NCI-H2196 treated with DMSO at 0.1 percent for 48 hours (cell line): ENCODE results near the gene TDP1.
A peak's percentile ranks its signal among the peaks of the same experiment; 100 is the strongest.

Source experiments
- DNase-seq: peaks from one replicate; lab custom pipeline; 2025; ENCODE audit not compliant: unreplicated experiment; lab: John Stamatoyannopoulos, UW

The TDP1 gene

GRCh38 chr14:89955745-89956660 is at the start of gene TDP1:
TDP1 (plus strand) TSS chr14:89955927; CDS start chr14:89963115, 7,188 bp downstream.
- DNase-seq: peak; percentile 84

GRCh38 chr14:89906000-89906399 is 49.7 kb upstream of the TDP1 start:
- DNase-seq: no peak

DNA sequence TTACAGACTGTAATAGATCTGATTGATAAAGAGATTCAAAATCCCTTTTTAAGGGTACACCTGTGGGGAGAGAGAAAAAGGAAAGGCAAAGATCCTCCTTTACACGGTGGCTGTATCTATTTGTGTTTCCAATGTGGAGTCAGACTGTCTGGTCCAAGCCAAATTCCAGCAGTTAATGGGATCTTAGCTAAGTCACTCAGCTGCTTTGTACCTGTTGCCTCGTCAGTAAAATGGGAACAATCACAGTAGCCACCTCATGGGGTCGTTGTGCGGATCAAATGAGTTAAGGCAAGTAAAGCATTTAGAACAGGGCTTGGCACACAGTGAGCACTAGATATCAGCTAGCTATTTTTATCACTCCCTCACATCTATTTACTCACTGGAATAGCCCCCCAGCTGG is 48.1 kb upstream of the TDP1 start:
- no peak for DNase-seq

- no peak for DNase-seq
These were observed 46.8 kb upstream of the TDP1 start for GRCh38 chr14:89908712-89909450.

DNA sequence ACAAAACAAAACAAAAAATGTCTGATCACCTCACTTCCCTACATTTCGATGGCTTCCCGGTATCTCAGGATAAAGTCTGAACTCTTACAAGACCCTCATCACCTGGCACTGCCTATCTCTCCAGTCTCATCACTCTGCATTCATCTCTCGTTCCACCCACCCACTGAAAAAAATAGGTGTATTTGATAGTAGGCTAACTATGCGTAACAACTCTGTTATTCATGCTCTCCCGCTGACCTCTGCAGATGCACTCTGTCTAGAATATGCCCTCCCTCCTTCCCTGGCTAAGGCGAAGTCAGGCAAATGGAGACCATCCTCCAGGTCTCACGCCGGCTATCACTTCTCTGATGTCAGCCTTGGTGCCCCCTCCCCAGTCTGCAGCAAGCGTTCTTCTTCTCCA is 46.1 kb upstream of the TDP1 start:
- no peak for DNase-seq

- DNase-seq: no peak
These were observed 45.1 kb upstream of the TDP1 start for GRCh38 chr14:89910691-89911009.

DNA sequence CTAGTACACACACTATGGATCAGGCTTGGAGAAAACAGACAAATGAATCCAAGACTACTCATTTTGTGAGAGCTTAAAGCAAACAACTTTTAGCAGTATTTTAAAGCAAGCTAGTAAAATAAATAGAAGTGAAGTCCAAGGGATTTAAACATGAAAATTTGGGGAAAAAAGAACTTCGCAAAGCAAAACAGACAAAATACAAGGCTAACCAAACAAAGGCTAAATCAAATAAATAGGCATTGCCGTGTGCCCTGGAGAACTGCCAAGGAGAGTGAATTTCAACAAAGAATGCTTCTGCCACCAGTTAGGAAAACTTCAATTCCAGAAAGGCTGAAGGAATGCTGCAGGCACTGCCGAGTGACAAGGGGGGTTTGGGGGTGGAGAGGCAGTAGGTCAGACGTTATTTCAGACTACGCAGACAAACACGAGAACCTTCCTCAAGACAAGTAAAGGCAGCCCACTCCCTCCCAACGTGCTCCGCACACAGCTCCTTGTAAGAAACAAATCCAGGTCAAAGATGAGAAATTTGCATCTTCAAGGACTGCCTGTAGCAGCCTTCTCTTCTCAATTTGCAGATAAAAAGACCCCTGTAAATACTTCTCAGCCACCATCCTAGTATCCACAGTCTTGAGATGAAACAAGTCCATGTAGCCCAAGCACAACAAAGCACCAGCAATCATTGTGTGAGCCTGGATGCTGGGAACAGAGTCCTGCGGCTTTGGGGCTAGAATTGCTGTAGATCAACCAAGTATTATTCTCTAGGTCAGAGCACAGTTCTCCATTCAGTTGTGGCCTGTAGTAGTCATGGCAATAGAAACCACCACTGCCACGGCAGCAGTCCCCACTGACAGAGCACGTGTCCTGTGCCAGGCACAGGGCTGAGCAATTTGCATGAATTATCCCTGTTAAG is 44.5 kb upstream of the TDP1 start:
- DNase-seq: no peak

DNA sequence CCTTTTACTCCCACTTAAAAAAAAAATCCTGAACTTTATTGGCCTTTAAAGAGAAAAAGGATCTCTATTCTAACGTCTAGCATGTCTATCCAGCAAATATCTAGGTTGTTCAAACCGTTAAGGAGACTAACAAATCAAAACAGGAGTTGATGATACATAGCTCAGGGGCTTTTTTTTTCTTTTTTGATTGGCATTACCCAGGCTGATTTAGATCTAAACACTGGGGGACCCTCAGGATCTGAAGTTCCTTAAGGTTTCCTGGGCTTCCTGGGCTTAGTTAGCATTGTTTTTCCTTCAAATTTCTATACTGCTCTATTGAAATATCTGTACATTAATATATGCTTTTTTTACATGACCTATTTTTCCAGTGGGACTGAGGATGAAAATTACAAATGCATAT is 43.5 kb upstream of the TDP1 start:
- DNase-seq: no peak

GRCh38 chr14:89912667-89913211 is 43.0 kb upstream of the TDP1 start:
- DNase-seq: no peak

- no peak for DNase-seq
These were observed 40.4 kb upstream of the TDP1 start for GRCh38 chr14:89915114-89915878.

DNA sequence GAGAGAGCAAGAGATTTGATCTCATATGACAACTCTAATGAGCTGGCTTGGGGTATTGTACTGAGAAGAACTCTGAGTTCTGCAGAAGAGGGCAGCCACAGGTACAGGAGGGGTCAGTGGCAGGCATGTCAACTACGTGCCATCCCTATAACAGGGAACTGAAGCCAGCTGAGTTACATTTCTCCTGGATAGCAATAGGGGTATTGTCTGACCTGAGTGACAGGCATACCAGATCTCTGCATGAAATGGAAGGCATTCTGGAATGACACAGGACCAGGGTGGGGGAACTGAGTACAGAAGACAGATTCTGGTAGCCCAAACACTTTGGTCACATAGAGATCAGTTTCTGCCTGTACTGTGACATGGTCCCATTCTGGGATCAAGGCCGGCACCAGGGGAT is 37.0 kb upstream of the TDP1 start:
- no peak for DNase-seq

- no peak for DNase-seq
These were observed 35.7 kb upstream of the TDP1 start for GRCh38 chr14:89920056-89920455.

- DNase-seq: no peak
These were observed 34.4 kb upstream of the TDP1 start for GRCh38 chr14:89921346-89921745.

- DNase-seq: no peak
These were observed 33.5 kb upstream of the TDP1 start for GRCh38 chr14:89922031-89922907.

DNA sequence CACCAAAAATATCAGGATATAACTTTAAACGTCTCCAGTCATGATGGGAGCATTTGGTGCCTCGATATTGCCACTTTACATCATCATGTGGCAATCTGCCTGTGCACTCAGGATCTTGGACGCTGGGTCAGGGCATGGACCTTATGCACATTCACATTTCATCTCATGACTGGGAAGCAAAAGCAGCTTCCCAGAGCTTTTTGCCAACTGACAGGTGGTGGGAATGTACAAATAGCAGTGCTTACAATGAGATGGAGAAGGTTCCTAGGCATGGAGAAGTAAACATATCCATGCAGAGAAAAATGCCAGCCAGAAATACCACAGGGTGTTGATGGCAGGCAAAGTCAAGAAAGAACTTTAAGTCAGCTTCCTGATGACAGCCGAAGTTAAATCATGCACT is 31.5 kb upstream of the TDP1 start:
- DNase-seq: no peak

DNA sequence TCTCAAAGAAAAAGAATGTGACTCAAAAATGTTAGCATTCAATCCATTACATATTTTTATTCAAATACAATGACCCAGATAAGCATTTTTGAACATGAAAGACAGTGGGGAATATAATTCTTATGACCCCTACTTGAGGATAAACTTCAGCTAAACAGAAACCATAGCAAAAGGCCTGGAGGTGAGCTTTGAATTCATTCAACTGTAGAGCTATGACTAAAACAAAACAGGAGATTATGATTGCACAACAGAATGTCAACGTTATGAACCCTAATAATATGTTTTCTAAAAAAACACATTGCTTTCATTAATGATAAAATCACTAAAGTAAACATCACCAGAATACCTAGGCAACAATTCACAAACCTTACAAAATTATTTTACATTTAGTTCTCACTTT is 29.0 kb upstream of the TDP1 start:
- DNase-seq: no peak

DNA sequence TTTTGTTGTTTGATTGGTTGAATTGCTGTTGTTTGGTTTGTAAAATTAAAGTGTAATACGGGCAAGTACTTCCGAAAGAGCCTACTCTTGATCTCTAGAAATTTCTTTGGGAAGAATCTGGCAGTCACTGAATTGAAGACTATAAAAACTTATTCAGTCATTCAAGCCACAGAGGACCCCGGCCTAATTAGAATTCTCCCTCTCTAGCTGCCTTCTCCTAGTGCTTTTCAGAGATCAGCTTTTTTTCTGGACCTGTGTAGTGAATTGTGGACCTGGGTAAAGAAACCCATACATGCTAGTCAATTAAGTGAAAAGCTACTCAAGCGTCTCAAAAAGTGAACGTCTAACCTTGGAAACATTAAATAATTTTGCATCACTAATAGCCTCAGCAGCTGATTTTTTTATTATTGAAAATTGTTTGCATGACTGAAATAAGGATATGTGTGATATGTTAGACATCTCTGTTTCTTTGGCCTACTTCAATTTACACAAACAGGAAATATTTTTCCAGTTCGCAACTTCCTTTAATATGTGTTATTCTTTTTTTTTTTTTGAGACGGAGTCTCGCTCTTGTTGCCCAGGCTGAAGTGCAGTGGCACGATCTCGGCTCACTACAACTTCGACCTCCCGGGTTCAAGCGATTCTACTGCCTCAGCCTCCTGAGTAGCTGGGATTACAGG is 28.4 kb upstream of the TDP1 start:
- DNase-seq: no peak

- DNase-seq: no peak
These were observed 22.7 kb upstream of the TDP1 start for GRCh38 chr14:89933002-89933401.

- DNase-seq: no peak
These were observed 19.0 kb upstream of the TDP1 start for GRCh38 chr14:89936654-89937185.
